Upper lobe of left lung (tissue), 4 donors: ENCODE data around the gene MATN3.

Source experiments
- POLR2A ChIP-seq, 4 donors: fragments of 450-650 bp; IDR thresholded peaks; one replicate each; pipeline ENCODE4 v1.5.1; 2016 to 2017; ENCODE audit warnings: antibody characterized with exemption in 4 of 4, mild to moderate bottlenecking in 2 of 4
- POLR2AphosphoS5 ChIP-seq, 2 donors: sonication (generic); formaldehyde crosslinking; IDR thresholded peaks; one replicate each; pipeline ENCODE4 v1.5.1; 2017; ENCODE audit warnings: antibody characterized with exemption in 2 of 2
- TF ChIP-seq, protein P1 (sequence below), 6 experiments: fragments of 450-650 bp in 4 of 6; fragments of 200-600 bp in 2 of 6; sonication (generic) in 2 of 6; IDR thresholded peaks; one replicate each; pipeline ENCODE4 v1.5.1; 2016 to 2019; ENCODE audit warnings: antibody characterized with exemption in 6 of 6

DNA sequence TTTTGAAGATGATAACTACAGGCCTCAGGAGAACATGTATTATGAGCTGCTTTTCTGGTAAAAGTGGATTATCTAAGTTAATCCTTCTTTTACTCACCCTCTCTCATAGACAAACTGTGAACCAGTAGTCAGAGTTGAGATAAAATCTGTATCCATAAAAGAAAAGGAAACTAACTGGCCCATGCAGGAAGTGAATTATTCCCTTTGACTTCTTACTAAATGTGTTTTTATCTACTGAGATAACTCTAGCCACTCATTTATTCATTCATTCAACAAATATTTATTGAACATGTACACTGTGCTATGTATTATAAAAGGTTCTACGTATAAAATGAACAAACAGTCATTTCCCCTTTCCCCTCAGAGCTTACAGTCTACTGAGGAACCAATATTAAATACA lies 32.5 kb downstream of the MATN3 start:
- no peak for TF ChIP-seq POLR2A (IDR thresholded peaks at IDR 0.05)
- TF ChIP-seq, protein P1, sequence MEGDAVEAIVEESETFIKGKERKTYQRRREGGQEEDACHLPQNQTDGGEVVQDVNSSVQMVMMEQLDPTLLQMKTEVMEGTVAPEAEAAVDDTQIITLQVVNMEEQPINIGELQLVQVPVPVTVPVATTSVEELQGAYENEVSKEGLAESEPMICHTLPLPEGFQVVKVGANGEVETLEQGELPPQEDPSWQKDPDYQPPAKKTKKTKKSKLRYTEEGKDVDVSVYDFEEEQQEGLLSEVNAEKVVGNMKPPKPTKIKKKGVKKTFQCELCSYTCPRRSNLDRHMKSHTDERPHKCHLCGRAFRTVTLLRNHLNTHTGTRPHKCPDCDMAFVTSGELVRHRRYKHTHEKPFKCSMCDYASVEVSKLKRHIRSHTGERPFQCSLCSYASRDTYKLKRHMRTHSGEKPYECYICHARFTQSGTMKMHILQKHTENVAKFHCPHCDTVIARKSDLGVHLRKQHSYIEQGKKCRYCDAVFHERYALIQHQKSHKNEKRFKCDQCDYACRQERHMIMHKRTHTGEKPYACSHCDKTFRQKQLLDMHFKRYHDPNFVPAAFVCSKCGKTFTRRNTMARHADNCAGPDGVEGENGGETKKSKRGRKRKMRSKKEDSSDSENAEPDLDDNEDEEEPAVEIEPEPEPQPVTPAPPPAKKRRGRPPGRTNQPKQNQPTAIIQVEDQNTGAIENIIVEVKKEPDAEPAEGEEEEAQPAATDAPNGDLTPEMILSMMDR (IDR thresholded peaks at IDR 0.05): no peak
- no peak for TF ChIP-seq POLR2AphosphoS5 (IDR thresholded peaks at IDR 0.05)
